Endothelial cell of umbilical vein (primary cell): ENCODE measurements around the gene NKX6-2. TPM values are rescaled to one million over a fixed set of nuclear protein-coding genes. Genes with fewer than 3 reads are reported as not detected.

Experiments
- BruUV-seq: library from RNA; stranded (reverse); fragments of 400-500 nt; replicated peaks from 2 replicates; lab custom pipeline; 2021; lab: Mats Ljungman, UMichigan
- CTCF ChIA-PET: fragments of 300-600, 350-600 bp; sonication (Branson Sonifier 250); formaldehyde crosslinking; loops from one replicate; lab custom pipeline; 2021; ENCODE audit warnings: antibody characterized with exemption, inconsistent platforms; lab: Charles Lee
- POLR2A ChIA-PET: fragments of 300-600, 350-600 bp; sonication (Branson Sonifier 250); formaldehyde crosslinking; loops from one replicate; lab custom pipeline; 2021; ENCODE audit warnings: antibody characterized with exemption, inconsistent platforms; lab: Charles Lee
- DNase-seq: peaks from one replicate; pipeline ENCODE4 v3.0.0-alpha.2; 2011; ENCODE audit warnings: low read depth, low spot score
- FAIRE-seq: peaks from 2 replicates; lab custom pipeline; 2011; peaks lifted over from hg19 to GRCh38; lab: Jason Lieb, UNC
- H2AFZ ChIP-seq: 2 replicates; pipeline ENCODE4 v1.6.0; 2012; ENCODE audit warnings: low read depth, low read length, control low read depth, inconsistent platforms
- H3K27ac ChIP-seq: 2 replicates; pipeline ENCODE4 v1.5.1; 2011; ENCODE audit warnings: low read depth, mild to moderate bottlenecking, control low read depth, low read length, moderate library complexity; ENCODE audit not compliant: insufficient read depth
- H3K27me3 ChIP-seq, 2 experiments: 2 replicates each; pipeline versions ENCODE4 v1.6.0 to v1.6.1; 2011; ENCODE audit warnings: low read length in 2 of 2, mixed read lengths in 1 of 2; ENCODE audit not compliant: control insufficient read depth in 2 of 2, insufficient read depth in 2 of 2
- H3K36me3 ChIP-seq, 2 experiments: 2 replicates in 1 of 2; 3 replicates in 1 of 2; pipeline ENCODE4 v1.5.1; 2011; ENCODE audit warnings: low read length in 2 of 2, mild to moderate bottlenecking in 1 of 2, moderate library complexity in 1 of 2; ENCODE audit not compliant: control insufficient read depth in 2 of 2, insufficient read depth in 2 of 2; ENCODE audit errors: extremely low read depth in 1 of 2
- H3K4me1 ChIP-seq: 3 replicates; pipeline ENCODE4 v1.5.1; 2011; ENCODE audit warnings: mild to moderate bottlenecking, low read length; ENCODE audit not compliant: control insufficient read depth, insufficient read depth; ENCODE audit errors: extremely low read depth
- H3K4me2 ChIP-seq: 2 replicates; pipeline ENCODE4 v1.6.1; 2011; ENCODE audit warnings: low read length, control low read depth, mixed read lengths; ENCODE audit not compliant: insufficient read depth
- H3K4me3 ChIP-seq, 3 experiments: fragments of 200-600 bp in 1 of 3; sonication (generic), shearing (Covaris generic) in 1 of 3; replicated peaks in 1 of 3; 2 replicates each; pipeline ENCODE4 v1.5.1; 2011 to 2016; ENCODE audit warnings: control low read depth in 3 of 3, low read length in 3 of 3, mild to moderate bottlenecking in 2 of 3, inconsistent platforms in 1 of 3, low read depth in 1 of 3, moderate library complexity in 1 of 3; ENCODE audit not compliant: insufficient read depth in 1 of 3
- H3K79me2 ChIP-seq: 2 replicates; pipeline ENCODE4 v1.6.0; 2012; ENCODE audit warnings: low read length, inconsistent platforms; ENCODE audit not compliant: control insufficient read depth, insufficient read depth
- H3K9ac ChIP-seq: replicated peaks from 2 replicates; pipeline ENCODE3; 2011; ENCODE audit warnings: low read length, control low read depth; ENCODE audit not compliant: insufficient read depth; ENCODE audit errors: extremely low read depth
- H3K9me1 ChIP-seq: replicated peaks from 3 replicates; pipeline ENCODE4 v1.6.0; 2011; ENCODE audit warnings: mild to moderate bottlenecking, low read length; ENCODE audit not compliant: control insufficient read depth, insufficient read depth; ENCODE audit errors: extremely low read depth
- H3K9me3 ChIP-seq: replicated peaks from 2 replicates; pipeline ENCODE4 v1.5.1; 2012; ENCODE audit warnings: low read length, inconsistent platforms; ENCODE audit not compliant: control insufficient read depth, insufficient read depth
- H4K20me1 ChIP-seq: replicated peaks from 2 replicates; pipeline ENCODE3; 2011; ENCODE audit warnings: mild to moderate bottlenecking, low read length; ENCODE audit not compliant: control insufficient read depth, insufficient read depth; ENCODE audit errors: extremely low read depth
- FOS ChIP-seq: IDR thresholded peaks from 2 replicates; pipeline ENCODE4 v1.6.1; 2011; ENCODE audit warnings: mild to moderate bottlenecking, low read length, moderate library complexity, borderline replicate concordance; ENCODE audit not compliant: insufficient read depth
- GATA2 ChIP-seq: IDR thresholded peaks from 2 replicates; pipeline ENCODE4 v1.7.0; 2011; ENCODE audit warnings: low read depth, mild to moderate bottlenecking, moderate library complexity, mixed read lengths, low read length; ENCODE audit not compliant: insufficient read length, insufficient read depth
- JUN ChIP-seq: IDR thresholded peaks from 2 replicates; pipeline ENCODE4 v1.6.1; 2011; ENCODE audit warnings: borderline replicate concordance, low read depth; ENCODE audit not compliant: insufficient read length, insufficient read depth
- MYC ChIP-seq: IDR thresholded peaks from one replicate; pipeline ENCODE4 v1.6.1; 2011; ENCODE audit warnings: mild to moderate bottlenecking, low read depth, low read length
- POLR2A ChIP-seq: IDR thresholded peaks from 2 replicates; pipeline ENCODE4 v1.6.1; 2012; ENCODE audit warnings: low read depth, mild to moderate bottlenecking, control low read depth, low read length
- POLR2AphosphoS5 ChIP-seq: IDR thresholded peaks from 2 replicates; pipeline ENCODE4 v1.6.1; 2012; ENCODE audit warnings: low read depth, mild to moderate bottlenecking, control low read depth, low read length, moderate library complexity; ENCODE audit not compliant: insufficient read depth
- dilution Hi-C: fragments of 300-500 bp; cut with MboI; formaldehyde crosslinking; loops from one replicate; pipeline ENCODE4 v1.15.0; 2019; ENCODE audit warnings: low sequenced_read_pairs; ENCODE audit not compliant: extremely low pct_ligation_motif_present
- intact Hi-C: fragments of 100-400 bp; cut with micrococcal nuclease; formaldehyde crosslinking; loops from one replicate; pipeline ENCODE4 v1.10.0; 2022
- polyA plus RNA-seq, 4 experiments: library from polyadenylated mRNA; depleted of rRNA in 3 of 4; stranded (reverse) in 3 of 4; unstranded in 1 of 4; fragments of >200 nt; gene quantifications; 2 replicates each; pipeline versions ENCODE4 v1.2.1 to v1.2.3, GENCODE V29; 2011 to 2012; ENCODE audit warnings: missing spikeins in 1 of 4
- total RNA-seq: library from RNA; stranded (reverse); gene quantifications from 2 replicates; pipeline ENCODE4 v1.2.3, GENCODE V29; 2021
- TF ChIP-seq, protein P1 (sequence below), 2 donors: IDR thresholded peaks; 1 replicate in 1 of 2; 2 replicates in 1 of 2; pipeline ENCODE4 v1.5.1; 2011; ENCODE audit warnings: low read length in 2 of 2, mild to moderate bottlenecking in 2 of 2, moderate library complexity in 2 of 2, control low read depth in 1 of 2, inconsistent platforms in 1 of 2, low read depth in 1 of 2; ENCODE audit not compliant: insufficient read depth in 1 of 2; ENCODE audit errors: extremely low read depth in 1 of 2

The NKX6-2 gene
- total and polyA plus RNA-seq, 2 donors (not counting 3 experiments of a cell fraction or from before 2014, with no cell fraction given): not detected

DNA sequence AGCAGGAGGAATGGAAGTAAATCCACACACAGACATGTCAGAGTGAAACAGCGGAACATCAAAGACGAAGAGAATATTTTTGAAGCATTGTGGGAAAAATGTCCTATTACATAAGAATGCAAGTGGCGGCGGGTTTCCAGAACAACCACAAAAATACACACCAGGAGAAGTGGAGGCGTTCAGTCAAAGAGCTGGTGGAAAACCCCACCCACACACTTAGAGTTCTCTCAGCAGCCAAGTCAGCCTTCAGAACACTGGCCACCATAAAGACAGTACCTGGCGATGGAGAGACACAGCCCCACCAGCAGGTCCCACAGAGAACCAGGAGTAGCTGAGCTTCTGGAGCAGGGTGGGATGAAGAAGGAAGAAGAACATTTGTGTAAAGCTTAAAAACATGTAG is 23.7 kb downstream of the NKX6-2 start:
- FAIRE-seq: no peak
- intact Hi-C loops: no loop called here
- POLR2A ChIA-PET: no interaction called here

More for the DNA sequence above, 23.7 kb downstream of the NKX6-2 start:
- Histone ChIP-seq H3K27ac (no peak overlapping the region), H3K79me2 (no peaks in the 10 kb centered on the region), H2AFZ (no peak overlapping the region), H3K4me3 (no peak overlapping the region), H3K9me1 (no peaks in the 10 kb centered on the region), H3K9ac (no peak overlapping the region), H3K27me3 (no peaks in the 10 kb centered on the region), H3K36me3 (no peaks in the 10 kb centered on the region), H3K4me2 (no peak overlapping the region), H4K20me1 (no peaks in the 10 kb centered on the region), H3K4me1 (no peaks in the 10 kb centered on the region), H3K9me3 (no peaks in the 10 kb centered on the region)
- dilution Hi-C loops: no loop called here
- TF ChIP-seq GATA2 (no peak), POLR2AphosphoS5 (no peak), POLR2A (no peak), MYC (no peak), FOS (no peak), JUN (no peak)
- TF ChIP-seq, protein P1, sequence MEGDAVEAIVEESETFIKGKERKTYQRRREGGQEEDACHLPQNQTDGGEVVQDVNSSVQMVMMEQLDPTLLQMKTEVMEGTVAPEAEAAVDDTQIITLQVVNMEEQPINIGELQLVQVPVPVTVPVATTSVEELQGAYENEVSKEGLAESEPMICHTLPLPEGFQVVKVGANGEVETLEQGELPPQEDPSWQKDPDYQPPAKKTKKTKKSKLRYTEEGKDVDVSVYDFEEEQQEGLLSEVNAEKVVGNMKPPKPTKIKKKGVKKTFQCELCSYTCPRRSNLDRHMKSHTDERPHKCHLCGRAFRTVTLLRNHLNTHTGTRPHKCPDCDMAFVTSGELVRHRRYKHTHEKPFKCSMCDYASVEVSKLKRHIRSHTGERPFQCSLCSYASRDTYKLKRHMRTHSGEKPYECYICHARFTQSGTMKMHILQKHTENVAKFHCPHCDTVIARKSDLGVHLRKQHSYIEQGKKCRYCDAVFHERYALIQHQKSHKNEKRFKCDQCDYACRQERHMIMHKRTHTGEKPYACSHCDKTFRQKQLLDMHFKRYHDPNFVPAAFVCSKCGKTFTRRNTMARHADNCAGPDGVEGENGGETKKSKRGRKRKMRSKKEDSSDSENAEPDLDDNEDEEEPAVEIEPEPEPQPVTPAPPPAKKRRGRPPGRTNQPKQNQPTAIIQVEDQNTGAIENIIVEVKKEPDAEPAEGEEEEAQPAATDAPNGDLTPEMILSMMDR (IDR thresholded peaks at IDR 0.05; ENCODE audit: extremely low read depth in 1 of 2, insufficient read depth in 1 of 2, low read depth in 1 of 2, low read length in 2 of 2): no peak
- CTCF ChIA-PET: no interaction called here
- DNase-seq: no peak
- BruUV-seq: no TSS peak
